A172 (cell line): ENCODE results near the gene NEU1. TPM values are rescaled to one million over a fixed set of nuclear protein-coding genes. Genes with fewer than 3 reads are reported as not detected.
"Not testable (repeated sequence)": the region's sequence is repeated elsewhere in the genome, so short reads cannot be mapped to it uniquely, and the experiment has no call there.

ENCODE experiments used
- DNase-seq: peaks from one replicate; pipeline ENCODE4 v3.0.0-alpha.2; 2015; ENCODE audit warnings: low spot score
- total RNA-seq: library from RNA; depleted of rRNA; stranded (reverse); fragments of >200 nt; shearing (Covaris generic); gene quantifications from 2 replicates; pipeline ENCODE4 v1.2.3, GENCODE V29; 2014

Gene NEU1
- total RNA-seq, 1 experiment from 2014 or later, result 107 TPM

DNA sequence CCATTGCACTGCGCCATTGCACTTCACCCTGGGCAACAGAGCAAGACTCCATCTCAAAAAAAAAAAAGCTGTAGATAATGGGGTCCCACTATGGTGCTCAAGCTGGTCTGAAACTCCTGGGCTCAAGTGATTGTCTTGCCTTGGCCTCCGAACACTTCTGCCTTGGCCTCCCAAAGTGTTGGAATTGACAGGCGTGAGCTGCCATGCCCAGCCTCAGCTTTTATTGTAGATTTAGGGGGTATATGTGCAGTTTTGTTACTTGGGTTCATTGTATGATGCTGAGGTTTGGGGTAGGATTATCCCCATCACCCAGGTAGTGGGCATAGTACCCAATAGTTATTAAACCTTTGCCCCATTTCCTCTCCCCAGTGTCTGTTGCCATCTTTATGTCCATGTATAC lies 23.7 kb downstream of the NEU1 start:
- no peak for DNase-seq

DNA sequence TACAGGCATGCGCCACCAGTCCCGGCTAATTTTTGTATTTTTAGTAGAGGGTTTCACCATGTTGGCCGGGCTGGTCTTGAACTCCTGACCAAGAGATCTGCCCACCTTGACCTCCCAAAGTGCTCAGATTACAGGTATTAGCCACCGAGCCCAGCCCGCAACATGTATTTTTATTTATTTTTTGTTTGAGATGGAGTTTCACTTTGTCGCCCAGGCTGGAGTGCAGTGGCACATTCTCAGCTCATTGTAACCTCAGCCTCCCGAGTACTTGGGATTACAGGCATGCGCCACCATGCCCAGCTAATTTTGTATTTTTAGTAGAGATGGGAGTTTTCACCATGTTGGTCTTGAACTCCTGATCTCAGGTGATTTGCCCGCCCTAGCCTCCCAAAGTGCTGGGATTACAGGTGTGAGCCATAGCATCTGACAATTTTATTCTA lies 24.5 kb downstream of the NEU1 start:
- DNase-seq, result not testable (repeated sequence)

DNA sequence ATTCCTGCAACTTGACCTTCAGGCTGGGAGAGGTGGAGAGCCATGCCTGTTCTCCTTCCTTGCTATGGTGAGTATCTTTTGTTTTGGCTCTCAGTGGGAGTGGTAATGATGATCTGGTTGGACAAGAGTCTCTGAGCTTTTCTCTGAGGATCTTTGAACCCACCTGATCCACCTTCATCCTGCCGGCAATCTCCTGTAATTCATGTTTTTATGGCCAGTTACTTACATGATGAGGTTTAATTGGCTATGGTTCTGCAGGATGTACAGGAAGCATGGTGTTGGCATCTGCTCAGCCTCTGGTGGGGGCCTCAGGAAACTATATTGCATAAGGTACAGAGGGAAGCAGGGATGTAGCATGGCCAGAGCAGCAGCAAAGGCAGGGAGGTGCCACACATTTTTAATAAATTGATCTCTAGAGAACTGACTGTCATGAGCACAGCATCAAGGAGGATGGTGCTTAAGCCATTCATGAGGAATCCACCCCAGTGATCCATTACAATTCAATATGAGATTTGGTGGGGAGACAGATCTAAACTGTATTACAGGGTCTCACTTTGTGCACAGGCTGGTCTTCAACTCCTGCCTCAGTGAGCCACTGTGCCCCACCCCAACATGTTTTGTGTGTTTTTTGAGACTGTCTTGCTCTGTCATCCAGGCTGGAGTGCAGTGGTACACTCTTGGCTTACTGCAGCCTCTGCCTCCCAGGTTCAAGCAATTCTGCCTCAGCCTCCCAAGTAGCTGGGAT lies 25.1 kb downstream of the NEU1 start:
- no peak for DNase-seq

DNA sequence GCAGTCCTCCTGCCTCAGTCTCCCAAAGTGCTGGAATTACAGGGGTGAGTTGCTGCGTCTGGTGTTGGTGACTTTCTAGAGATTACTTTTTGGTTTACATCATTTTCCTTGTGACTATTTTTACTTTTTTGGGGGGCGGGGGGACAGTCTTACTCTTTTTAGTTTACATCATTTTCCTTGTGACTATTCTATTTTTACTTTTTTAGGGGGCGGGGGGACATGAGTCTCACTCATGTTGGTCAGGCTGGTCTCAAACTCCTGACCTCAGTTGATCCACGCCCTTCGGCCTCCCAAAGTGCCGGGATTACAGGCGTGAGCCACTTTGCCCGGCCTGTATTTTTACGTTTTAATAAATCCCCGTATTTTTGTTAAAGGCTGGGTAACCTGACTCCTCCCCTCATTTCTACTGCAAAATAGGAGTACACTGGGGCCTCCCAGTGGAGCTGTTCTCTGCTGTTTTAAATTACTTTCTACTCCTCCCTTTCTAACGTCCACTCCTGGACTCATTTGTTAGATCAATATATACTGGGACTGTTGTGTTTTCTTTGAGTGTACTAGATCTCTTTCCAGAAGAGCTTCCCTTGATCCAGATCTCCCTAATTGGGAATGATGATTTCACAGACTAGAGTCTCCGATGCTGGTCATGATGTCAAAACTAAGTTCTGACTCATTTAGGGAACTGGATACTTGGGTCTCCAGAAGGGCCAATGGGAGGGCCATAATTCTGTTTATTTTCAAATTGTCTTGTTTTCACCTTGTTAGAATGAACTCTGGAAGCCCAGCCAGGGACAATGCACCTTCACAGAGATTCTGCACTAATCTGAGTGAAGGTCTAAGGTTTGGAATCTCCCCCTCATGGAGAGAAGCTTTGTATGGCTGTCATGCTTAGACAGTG lies 25.9 kb downstream of the NEU1 start:
- no peak for DNase-seq

DNA sequence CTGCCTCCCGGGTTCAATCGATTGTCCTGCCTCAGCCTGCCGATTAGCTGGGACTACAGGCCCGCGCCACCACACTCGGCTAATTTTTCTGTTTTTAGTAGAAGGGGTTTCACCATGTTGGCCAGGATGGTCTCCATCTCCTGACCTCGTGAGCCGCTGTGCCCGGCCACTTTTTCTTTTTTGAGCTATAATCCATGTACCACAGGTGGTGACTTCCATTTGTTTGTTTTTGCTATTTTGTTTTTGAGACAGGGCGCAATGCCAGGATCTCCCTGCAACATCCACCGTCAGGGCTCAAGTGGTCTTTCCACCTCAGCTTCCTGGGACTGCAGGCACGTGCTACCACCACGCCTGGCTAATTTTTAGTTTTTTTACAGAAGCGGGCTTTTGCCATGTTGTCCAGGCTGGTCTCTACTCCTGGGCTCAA lies 26.6 kb downstream of the NEU1 start:
- DNase-seq, result no peak

DNA sequence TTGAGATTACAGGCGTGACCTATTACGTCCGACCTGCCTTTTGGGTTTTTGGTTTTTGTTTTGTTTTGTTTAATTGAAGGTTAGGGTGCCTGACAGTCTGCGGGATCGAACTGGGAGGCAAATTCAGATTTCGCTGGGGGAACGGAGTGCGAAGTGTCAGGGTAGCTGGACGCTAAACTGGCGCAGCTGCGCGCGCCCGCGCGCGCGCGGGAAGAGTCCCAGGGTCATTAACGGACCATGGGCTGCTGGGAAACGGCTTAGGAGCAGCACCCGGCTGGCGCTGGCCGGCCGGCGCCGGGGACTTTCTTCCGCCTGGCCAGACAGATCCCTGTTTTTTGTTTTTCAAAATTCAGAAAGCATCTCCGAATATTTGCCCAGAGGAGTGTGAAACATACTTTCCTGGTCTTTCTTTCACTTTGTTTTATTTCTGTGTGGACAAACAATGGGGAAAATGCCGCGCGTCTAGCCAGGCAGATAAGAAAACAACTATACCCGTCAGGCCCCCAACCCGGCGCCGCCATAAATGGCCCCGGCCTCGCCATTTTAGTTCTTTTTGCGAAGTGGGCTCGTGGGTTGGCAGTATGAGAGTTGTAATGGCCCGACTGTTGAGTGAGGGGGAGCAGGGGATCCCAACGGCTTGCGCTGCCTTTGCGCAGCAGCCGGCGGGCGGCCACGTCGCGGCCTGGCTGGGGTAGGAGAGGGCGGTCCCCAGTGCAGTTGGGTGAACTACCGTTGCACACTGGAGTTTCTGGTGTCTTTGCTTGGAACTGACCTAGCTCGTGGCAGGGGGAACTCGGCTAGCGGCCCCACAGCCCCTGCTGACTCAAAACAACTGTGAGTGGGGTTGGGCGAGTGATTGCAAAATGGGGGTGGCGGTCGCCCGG lies 28.0 kb downstream of the NEU1 start:
- DNase-seq, result peak; percentile 69

DNA sequence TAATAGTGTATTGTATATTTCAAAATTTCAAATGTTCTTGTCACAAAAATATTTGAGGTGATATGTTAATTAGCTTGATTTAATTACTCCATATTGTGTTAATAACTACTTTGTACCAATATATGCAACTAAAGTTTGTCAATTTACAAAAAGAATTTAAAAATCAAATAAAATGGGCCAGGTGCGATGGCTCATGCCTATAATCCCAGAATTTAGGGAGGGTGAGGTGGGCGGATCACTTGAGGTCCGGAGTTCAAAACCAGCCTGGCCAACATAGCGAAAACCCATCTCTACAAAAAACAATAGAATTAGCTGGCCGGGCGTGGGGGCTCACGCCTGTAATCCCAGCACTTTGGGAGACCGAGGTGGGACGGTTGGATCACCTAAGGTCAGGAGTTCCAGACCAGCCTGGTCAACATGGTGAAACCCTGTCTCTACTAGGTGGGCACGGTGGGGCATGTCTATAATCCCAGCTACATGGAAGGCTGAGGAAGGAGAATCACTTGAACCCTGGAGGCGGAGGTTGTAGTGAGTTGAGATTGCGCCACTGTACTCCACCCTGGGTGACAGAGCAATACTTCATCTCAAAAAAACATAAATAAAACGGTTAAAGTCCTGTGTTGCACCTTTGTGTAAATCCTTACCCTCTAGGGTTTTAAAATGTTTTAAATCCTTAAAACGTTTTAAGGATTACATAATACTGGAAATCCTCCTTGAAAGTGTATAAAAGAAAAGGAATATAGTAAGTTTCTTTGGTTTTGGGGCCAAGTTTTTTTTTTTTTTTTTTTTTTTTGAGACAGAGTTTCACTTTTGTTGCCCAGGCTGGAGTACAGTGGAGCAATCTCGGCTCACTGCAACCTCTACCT lies 31.0 kb downstream of the NEU1 start:
- DNase-seq, result no peak

DNA sequence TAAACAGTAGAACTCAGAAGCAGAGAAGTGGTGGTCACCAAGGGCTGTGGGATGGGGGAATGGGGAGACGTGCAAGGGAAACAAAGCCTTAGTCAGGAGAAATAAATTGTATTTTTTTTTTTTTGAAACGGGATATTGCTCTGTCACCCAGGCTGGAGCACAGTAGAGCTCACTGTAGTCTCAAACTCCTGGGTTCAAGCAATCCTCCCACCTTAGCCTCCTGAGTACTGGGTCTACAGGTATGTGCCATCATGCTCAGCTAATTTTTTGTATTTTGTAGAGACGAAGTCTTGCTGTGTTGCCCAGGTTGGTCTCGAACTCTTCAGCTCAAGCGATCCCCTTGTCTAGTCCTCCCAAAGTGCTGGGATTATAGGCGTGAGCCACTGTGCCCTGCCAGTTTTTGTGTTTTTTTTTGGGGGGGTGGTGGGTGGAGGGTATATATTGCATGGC lies 31.7 kb downstream of the NEU1 start:
- no peak for DNase-seq

DNA sequence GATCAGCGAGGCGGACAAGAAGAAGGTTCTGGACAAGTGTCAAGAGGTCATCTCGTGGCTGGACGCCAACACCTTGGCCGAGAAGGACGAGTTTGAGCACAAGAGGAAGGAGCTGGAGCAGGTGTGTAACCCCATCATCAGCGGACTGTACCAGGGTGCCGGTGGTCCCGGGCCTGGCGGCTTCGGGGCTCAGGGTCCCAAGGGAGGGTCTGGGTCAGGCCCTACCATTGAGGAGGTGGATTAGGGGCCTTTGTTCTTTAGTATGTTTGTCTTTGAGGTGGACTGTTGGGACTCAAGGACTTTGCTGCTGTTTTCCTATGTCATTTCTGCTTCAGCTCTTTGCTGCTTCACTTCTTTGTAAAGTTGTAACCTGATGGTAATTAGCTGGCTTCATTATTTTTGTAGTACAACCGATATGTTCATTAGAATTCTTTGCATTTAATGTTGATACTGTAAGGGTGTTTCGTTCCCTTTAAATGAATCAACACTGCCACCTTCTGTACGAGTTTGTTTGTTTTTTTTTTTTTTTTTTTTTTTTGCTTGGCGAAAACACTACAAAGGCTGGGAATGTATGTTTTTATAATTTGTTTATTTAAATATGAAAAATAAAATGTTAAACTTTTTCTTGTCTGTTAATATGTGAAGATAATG lies 32.9 kb downstream of the NEU1 start:
- DNase-seq, result peak; percentile 37

DNA sequence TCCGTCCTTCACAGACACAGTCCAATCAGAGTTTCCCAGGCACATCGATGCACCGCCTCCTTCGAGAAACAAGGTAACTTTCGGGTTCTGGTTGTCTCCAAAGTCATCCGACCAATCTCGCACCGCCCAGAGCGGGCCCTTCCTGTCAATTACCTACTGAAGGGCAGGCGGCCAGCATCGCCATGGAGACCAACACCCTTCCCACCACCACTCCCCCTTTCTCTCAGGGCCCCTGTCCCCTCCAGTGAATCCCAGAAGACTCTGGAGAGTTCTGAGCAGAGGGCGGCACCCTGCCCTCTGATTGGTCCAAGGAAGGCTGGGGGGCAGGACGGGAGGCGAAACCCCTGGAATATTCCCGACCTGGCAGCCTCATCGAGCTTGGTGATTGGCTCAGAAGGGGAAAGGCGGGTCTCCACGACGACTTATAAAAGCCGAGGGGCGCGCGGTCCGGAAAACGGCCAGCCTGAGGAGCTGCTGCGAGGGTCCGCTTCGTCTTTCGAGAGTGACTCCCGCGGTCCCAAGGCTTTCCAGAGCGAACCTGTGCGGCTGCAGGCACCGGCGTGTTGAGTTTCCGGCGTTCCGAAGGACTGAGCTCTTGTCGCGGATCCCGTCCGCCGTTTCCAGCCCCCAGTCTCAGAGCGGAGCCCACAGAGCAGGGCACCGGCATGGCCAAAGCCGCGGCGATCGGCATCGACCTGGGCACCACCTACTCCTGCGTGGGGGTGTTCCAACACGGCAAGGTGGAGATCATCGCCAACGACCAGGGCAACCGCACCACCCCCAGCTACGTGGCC lies 35.1 kb downstream of the NEU1 start, which contains the start of gene HSPA1B:
Gene HSPA1B (plus strand): TSS at position 453 of the 794 bp plus-strand sequence. CDS start 213 bp downstream, at position 666.
- peak; percentile 100 for DNase-seq

DNA sequence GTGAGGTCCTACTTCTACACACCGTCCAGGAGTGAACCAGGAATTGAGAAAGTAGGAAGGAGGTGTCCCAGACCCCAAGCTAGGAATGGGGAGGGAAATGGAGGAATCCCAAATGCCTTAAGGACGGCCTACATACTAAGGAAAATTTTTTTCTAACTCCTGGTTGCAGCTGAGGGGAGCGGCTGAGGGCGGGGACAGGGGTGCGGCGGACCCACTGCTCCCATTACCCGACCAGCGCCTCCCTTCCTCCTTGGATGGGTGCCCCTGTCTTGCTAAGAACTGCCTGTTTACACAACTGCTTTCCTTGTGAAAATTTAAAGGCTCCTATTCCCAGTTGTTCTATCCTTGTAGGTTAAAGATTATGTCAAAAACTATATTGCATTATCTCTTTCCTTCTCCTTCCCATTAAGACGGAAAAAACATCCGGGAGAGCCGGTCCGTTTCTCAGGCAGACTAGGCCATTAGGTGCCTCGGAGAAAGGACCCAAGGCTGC lies 35.8 kb downstream of the NEU1 start:
- DNase-seq, result peak; percentile 83

DNA sequence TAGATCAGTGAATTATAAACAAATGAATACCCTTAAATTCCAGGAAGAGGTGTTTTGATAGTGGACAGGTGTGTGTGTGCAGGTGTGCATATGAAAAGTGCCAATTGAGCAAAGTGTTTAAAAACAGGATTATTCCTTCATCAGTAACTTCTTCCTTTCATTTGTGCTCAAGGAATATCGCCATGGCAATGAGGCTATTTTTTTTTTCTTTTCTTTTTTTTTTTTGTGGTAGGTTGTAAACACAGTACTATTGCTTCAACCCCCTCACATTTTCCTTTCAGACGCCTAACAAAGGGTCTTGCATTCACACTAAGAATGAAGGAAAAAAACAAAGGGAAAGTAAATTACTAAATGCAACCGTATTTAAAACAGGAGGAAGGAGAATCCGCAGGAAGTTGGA lies 37.1 kb downstream of the NEU1 start:
- no peak for DNase-seq

DNA sequence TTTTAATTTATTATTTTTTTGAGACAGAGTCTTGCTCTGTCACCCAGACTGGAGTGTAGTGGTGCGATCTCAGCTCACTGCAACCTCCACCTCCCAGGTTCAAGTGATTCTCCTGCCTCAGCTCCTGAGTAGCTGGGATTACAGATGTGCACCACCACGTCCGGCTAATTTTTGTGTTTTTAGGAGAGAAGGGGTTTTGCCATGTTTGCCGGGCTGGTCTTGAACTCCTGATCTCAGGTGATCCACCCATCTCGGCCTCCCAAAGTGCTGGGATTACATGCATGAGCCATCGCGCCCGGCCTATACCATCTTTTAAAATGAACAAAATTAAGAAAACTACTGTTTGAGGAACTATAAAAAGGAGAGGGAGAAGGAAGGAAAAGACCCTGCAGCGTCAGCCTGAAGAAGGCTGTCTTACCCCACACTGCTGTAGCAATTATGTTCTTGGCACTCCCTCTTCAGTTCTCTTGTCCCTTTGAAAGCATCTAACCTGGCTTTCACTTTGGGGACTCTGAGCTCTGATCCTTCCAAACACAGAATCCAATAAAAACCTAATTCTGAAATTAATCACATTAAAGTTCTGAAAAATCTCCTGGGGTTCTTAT lies 38.9 kb downstream of the NEU1 start:
- not testable (repeated sequence) for DNase-seq

DNA sequence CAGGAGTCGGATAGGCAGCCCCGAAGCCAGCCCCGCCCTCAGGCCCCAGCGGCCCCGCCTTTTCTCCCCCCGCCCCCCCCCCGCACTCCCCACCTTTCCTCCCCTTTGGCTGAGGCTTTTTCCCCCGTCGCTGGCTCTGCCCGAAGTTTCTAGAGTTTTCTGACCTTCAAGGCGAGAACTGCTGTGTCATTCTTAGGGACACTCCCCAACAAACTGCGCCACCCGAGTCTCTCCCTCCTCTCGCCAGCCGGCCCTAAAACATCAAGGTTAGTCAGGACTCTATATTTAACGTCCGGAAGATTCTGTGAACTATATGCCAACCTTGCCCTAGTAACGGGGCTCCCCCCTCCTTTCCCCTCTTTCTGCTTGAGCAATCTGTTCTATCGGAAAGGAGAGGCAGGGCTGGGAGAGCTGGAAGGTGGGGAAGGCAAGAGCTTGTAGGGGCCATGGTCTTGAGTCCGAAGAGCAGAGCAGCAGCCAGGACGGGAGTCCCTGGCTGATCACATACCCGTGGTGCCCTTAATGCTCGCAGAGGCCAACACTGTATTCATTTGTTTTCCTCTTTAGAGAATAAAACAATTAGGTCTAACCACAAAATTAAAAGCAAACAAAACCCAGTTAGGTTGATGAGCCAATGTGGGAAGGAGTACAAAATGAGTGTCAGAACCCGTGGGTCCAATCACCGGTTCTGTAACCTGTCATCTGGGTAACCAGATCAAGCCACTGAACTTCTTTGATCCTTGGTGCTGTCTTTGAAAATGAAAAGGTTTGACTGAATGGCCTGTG lies 40.4 kb downstream of the NEU1 start:
- DNase-seq, result peak; percentile 68

DNA sequence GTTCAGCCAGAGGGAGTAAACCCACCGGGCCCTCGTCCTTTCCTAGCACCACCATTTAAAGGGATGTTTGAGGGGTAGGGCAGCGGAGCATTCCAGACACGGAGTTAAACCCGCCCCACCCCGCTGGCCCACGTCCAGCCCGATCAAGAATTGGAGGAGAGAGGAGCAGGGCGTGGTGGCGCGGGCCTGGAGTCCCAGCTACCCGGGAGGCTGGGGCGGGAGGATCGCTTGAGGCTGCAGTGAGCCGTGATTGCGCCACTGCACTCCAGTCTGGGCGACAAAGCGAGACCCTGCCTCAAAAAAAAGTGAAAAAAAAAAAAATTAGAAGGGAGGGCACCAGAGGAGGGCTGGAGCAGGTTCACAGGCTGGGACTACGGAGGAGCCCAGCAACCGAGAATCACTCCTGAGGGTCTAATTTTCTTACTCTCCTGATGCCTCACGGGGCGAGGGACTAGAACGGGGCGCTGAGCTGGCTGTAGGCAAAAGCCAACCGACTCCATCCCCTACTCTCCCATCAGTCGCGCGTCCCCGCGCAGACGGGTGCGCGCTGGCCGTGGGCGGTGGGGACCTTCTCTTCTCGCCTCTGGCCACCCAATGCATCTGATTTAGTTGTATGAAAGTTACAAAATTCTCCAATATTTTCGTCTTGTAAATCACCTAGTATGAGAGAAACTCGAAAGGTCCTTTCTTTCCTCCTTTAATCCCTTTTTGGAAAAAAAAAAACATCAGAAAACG lies 41.2 kb downstream of the NEU1 start:
- peak; percentile 36 for DNase-seq

DNA sequence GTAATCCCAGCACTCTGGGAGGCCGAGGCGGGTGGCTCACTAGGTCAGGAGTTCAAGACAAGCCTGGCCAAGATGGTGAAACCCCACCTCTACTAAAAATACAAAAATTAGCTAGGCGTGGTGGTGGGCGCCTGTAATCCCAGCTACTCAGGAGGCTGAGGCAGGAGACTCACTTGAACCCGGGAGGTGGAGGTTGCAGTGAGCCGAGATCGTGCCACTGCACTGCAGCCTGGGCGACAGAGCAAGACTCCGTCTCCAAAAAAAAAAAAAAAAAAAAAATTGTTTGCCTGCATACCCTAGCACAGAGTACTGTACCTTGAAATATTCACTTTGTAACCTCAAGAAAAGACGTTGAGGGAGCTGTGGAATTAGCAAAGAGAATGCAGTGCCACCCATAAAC lies 42.2 kb downstream of the NEU1 start:
- DNase-seq, result not testable (repeated sequence)

DNA sequence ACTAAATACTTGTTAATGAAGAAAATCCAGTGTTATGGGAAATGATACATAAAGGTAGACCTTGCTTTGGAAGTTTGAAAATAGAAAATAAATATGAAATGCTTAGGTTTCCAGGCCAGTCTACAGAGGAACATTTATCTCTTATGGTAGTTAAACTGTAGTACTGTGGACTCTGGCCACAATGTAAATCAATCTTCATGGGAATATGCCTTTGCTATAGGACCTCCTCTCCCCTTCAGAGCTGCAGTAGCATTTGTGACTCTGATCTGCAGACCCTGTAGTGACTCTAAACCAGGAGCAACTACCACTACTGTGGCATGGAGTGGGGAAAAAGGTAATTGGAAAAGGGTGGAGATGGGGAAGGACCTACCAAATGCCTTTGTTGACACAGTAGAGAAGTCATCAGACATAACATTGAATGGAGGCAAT lies 42.7 kb downstream of the NEU1 start:
- no peak for DNase-seq
